Prostate gland (tissue), 2 donors: ENCODE measurements around the gene EBLN1. TPM values are rescaled to one million over a fixed set of nuclear protein-coding genes. Genes with fewer than 3 reads are reported as not detected.

Experiments used
- DNase-seq: peaks from one replicate; pipeline ENCODE4 v3.0.0-alpha.2; 2019; ENCODE audit warnings: low spot score
- H3K27ac ChIP-seq, 2 donors: fragments of 200-600 bp; sonication (generic); 2 replicates each; pipeline ENCODE4 v1.5.1; 2017 to 2019
- H3K27me3 ChIP-seq: fragments of 200-600 bp; sonication (generic); replicated peaks from 2 replicates; pipeline ENCODE4 v1.5.1; 2019; ENCODE audit not compliant: insufficient read depth
- H3K36me3 ChIP-seq, 2 donors: fragments of 200-600 bp; sonication (generic); 1 replicate in 1 of 2; 2 replicates in 1 of 2; pipeline versions ENCODE4 v1.5.1 to v1.8.1; 2017 to 2019
- H3K4me1 ChIP-seq: fragments of 200-600 bp; sonication (generic); replicated peaks from 2 replicates; pipeline ENCODE4 v1.5.1; 2019
- H3K4me3 ChIP-seq, 2 donors: fragments of 200-600 bp; sonication (generic); 2 replicates each; pipeline ENCODE4 v1.5.1; 2017 to 2019
- H3K9me3 ChIP-seq: fragments of 200-600 bp; sonication (generic); 2 replicates; pipeline ENCODE4 v1.5.1; 2017
- POLR2A ChIP-seq: fragments of 450-650 bp; IDR thresholded peaks from one replicate; pipeline ENCODE4 v1.6.1; 2016; ENCODE audit warnings: antibody characterized with exemption, mild to moderate bottlenecking
- POLR2AphosphoS5 ChIP-seq: sonication (generic); formaldehyde crosslinking; IDR thresholded peaks from one replicate; pipeline ENCODE4 v1.6.1; 2017; ENCODE audit warnings: antibody characterized with exemption
- WGBS: methylation state at CpG from one replicate; pipeline ENCODE4 v1.1.5; 2018; 5-methylcytosine and 5-hydroxymethylcytosine counted together
- intact Hi-C: fragments of 100-400 bp; cut with DNase I; formaldehyde crosslinking; loops from one replicate; pipeline ENCODE4 v1.14.2; 2022
- total RNA-seq, 2 donors: library from RNA; depleted of rRNA; stranded (reverse); fragments of >200 nt; gene quantifications; one replicate each; pipeline ENCODE4 v1.1.0, GENCODE V29; 2016
- TF ChIP-seq, protein P1 (sequence below), 4 experiments: fragments of 200-600 bp in 2 of 4; fragments of 450-650 bp in 2 of 4; sonication (generic) in 2 of 4; IDR thresholded peaks; 1 replicate in 3 of 4; 2 replicates in 1 of 4; pipeline ENCODE4 v1.5.1; 2016 to 2019; ENCODE audit warnings: antibody characterized with exemption in 4 of 4, mild to moderate bottlenecking in 2 of 4, moderate library complexity in 2 of 4

Gene EBLN1
- total RNA-seq, result 1 to 10 TPM in 1 of 2 donors, not detected in 1; 1.8 TPM

GRCh38 chr10:22217842-22218241 is at the start of gene EBLN1:
Gene EBLN1 (minus strand): TSS chr10:22218015. CDS start chr10:22209983, 8,032 bp downstream.
- intact Hi-C loops, result no loop called here
- DNase-seq, result no peak
- 77% methylated on average over 7 of the region's 7 CpGs for WGBS
- no peaks in the 10 kb centered on the region for H3K4me1 ChIP-seq
- H3K27me3 ChIP-seq, result no peaks in the 10 kb centered on the region
- H3K4me3 ChIP-seq, result no peak within 1 kb of the TSS
- TF ChIP-seq, protein P1, sequence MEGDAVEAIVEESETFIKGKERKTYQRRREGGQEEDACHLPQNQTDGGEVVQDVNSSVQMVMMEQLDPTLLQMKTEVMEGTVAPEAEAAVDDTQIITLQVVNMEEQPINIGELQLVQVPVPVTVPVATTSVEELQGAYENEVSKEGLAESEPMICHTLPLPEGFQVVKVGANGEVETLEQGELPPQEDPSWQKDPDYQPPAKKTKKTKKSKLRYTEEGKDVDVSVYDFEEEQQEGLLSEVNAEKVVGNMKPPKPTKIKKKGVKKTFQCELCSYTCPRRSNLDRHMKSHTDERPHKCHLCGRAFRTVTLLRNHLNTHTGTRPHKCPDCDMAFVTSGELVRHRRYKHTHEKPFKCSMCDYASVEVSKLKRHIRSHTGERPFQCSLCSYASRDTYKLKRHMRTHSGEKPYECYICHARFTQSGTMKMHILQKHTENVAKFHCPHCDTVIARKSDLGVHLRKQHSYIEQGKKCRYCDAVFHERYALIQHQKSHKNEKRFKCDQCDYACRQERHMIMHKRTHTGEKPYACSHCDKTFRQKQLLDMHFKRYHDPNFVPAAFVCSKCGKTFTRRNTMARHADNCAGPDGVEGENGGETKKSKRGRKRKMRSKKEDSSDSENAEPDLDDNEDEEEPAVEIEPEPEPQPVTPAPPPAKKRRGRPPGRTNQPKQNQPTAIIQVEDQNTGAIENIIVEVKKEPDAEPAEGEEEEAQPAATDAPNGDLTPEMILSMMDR (IDR thresholded peaks at IDR 0.05), result no peak
- TF ChIP-seq POLR2A (no peak), POLR2AphosphoS5 (no peak)
- no peaks in the 10 kb centered on the region for H3K9me3 ChIP-seq
- H3K36me3 ChIP-seq, result no peaks in the 10 kb centered on the region
- no peak within 1 kb of the TSS for H3K27ac ChIP-seq

DNA sequence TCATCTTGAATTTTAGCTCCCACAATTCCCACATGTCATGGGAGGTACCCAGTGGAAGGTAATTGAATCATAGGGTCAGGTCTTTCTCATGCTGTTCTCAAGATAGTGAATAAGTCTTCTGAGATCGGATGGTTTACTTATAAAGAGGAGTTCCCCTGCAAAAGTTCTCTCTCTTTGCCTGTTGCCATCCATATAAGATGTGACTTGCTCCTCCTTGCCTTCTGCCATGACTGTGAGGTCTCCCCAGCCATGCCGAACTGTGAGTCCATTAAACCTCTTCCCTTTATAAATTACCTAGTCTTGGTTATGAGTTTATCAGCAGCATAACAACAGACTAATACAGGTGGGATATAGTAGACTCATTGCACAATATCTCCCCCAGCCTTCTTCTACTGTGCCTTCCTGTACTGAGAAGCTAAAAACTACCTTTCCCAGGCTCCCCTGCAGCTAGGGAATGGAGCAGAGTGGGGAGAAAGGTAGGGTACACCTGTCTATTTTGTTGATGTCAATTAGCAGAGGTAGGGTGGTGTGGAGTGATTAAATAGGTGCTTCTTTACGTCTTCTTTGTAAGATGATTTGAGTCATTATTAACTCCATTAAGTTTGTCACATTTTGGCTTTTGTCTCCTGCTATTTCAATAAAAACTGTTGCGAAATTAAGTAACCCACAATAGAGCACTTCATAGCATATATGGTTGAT is 48.2 kb upstream of the EBLN1 start:
- Histone ChIP-seq H3K9me3 (no peaks in the 10 kb centered on the region), H3K4me3 (no peak overlapping the region), H3K36me3 (no peaks in the 10 kb centered on the region), H3K27ac (no peak overlapping the region), H3K27me3 (no peaks in the 10 kb centered on the region), H3K4me1 (no peaks in the 10 kb centered on the region)
- DNase-seq, result no peak
- TF ChIP-seq POLR2A, result no peak
- TF ChIP-seq, protein P1 (IDR thresholded peaks at IDR 0.05), result no peak
- TF ChIP-seq POLR2AphosphoS5, result no peak
- intact Hi-C loops, result no loop called here
- 95% methylated on average over 4 of the region's 4 CpGs for WGBS

- no peaks in the 10 kb centered on the region for H3K9me3 ChIP-seq
- H3K27ac ChIP-seq, result no peak overlapping the region
- TF ChIP-seq, protein P1 (IDR thresholded peaks at IDR 0.05), result no peak
- TF ChIP-seq POLR2AphosphoS5, result no peak
- no peak for TF ChIP-seq POLR2A
- DNase-seq, result no peak
- no peaks in the 10 kb centered on the region for H3K4me1 ChIP-seq
- intact Hi-C loops, result no loop called here
- no peaks in the 10 kb centered on the region for H3K36me3 ChIP-seq
- H3K4me3 ChIP-seq, result no peak overlapping the region
- H3K27me3 ChIP-seq, result no peaks in the 10 kb centered on the region
- WGBS, result 93% methylated on average over 2 of the region's 2 CpGs
Observed at GRCh38 chr10:22263106-22263505, 45.3 kb upstream of the EBLN1 start.

GRCh38 chr10:22259280-22259679 is 41.5 kb upstream of the EBLN1 start:
- TF ChIP-seq POLR2AphosphoS5, result no peak
- TF ChIP-seq, protein P1 (IDR thresholded peaks at IDR 0.05), result no peak
- TF ChIP-seq POLR2A, result no peak
- Histone ChIP-seq H3K36me3 (no peaks in the 10 kb centered on the region), H3K9me3 (no peaks in the 10 kb centered on the region), H3K4me3 (no peak overlapping the region), H3K4me1 (no peaks in the 10 kb centered on the region), H3K27ac (no peak overlapping the region), H3K27me3 (no peaks in the 10 kb centered on the region)
- no peak for DNase-seq
- intact Hi-C loops, result loop anchor here (10.0 kb wide), 2 partner anchors 176 to 764 kb away; no protein-coding TSS in a partner anchor
- 91% methylated on average over 3 of the region's 3 CpGs for WGBS

DNA sequence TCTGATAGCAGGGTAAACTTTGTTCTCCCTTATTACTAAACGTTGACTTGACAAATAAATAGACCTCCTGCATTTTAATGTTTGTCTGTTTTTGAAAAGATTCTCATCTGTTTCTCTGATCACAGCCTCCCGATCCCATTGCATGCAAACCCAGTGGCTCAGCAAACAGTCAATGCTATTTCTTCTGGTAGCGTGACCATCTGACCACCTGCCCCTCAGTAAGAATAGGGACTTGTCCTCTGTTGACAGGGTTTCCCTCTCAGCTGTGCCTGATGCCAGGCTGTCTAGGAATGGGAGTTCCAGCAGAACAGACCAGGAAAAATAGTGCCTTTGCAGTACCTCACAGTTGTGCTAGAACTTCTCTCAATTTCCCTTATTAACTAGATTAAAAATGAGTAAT is 40.7 kb upstream of the EBLN1 start:
- H3K27ac ChIP-seq, result no peak overlapping the region
- 71% methylated on average over 3 of the region's 3 CpGs for WGBS
- H3K4me1 ChIP-seq, result no peaks in the 10 kb centered on the region
- intact Hi-C loops, result loop anchor here (10.0 kb wide), 2 partner anchors 176 to 764 kb away; no protein-coding TSS in a partner anchor
- no peaks in the 10 kb centered on the region for H3K9me3 ChIP-seq
- TF ChIP-seq POLR2A, result no peak
- TF ChIP-seq, protein P1 (IDR thresholded peaks at IDR 0.05), result no peak
- no peak for TF ChIP-seq POLR2AphosphoS5
- DNase-seq, result no peak
- no peaks in the 10 kb centered on the region for H3K36me3 ChIP-seq
- no peaks in the 10 kb centered on the region for H3K27me3 ChIP-seq
- no peak overlapping the region for H3K4me3 ChIP-seq
